ENCODE measurements around the gene ZG16B. TPM values are rescaled to one million over a fixed set of nuclear protein-coding genes. Genes with fewer than 3 reads are reported as not detected.

The ZG16B gene
- polyA plus RNA-seq, 1 experiment: 0.40 TPM

- no peak overlapping the region for H3K27ac ChIP-seq (ENCODE audit: low read depth, low read length)
- H3K4me3 ChIP-seq (ENCODE audit: low read depth, low read length): no peak overlapping the region
- DNase-seq (ENCODE audit: low read depth, low spot score): no peak
- TF ChIP-seq CTCF (IDR thresholded peaks at IDR 0.05; ENCODE audit: low read depth, low read length): 0 out of 2 replicates have a peak, but pooled peaks have one; percentile 5
- ChIA-PET POLR2A (no interaction called here), CTCF (no interaction called here)
- peaks cover 53% of the 10 kb centered on the region for H3K27me3 ChIP-seq (ENCODE audit: control insufficient read depth, insufficient read depth, low read length)
- H3K9me3 ChIP-seq (ENCODE audit: control insufficient read depth, insufficient read depth, low read length): no peaks in the 10 kb centered on the region; the same call in 1 of the 2 replicates
Measured at GRCh38 chr16:2785101-2785991, 44.8 kb upstream of the ZG16B start.

GRCh38 chr16:2786061-2786825 lies 43.9 kb upstream of the ZG16B start:
- Histone ChIP-seq H3K9me3 (ENCODE audit: control insufficient read depth, insufficient read depth, low read length) (no peaks in the 10 kb centered on the region; the same call in 1 of the 2 replicates), H3K27ac (ENCODE audit: low read depth, low read length) (no peak overlapping the region), H3K27me3 (ENCODE audit: control insufficient read depth, insufficient read depth, low read length) (peaks cover 56% of the 10 kb centered on the region), H3K4me3 (ENCODE audit: low read depth, low read length) (no peak overlapping the region)
- POLR2A ChIA-PET: no interaction called here
- no peak for TF ChIP-seq CTCF (IDR thresholded peaks at IDR 0.05; ENCODE audit: low read depth, low read length)
- DNase-seq (ENCODE audit: low read depth, low spot score): no peak
- CTCF ChIA-PET: no interaction called here

GRCh38 chr16:2786826-2787151 lies 43.3 kb upstream of the ZG16B start:
- Histone ChIP-seq H3K27me3 (ENCODE audit: control insufficient read depth, insufficient read depth, low read length) (peaks cover 56% of the 10 kb centered on the region), H3K4me3 (ENCODE audit: low read depth, low read length) (no peak overlapping the region), H3K9me3 (ENCODE audit: control insufficient read depth, insufficient read depth, low read length) (no peaks in the 10 kb centered on the region; the same call in 1 of the 2 replicates), H3K27ac (ENCODE audit: low read depth, low read length) (no peak overlapping the region)
- no peak for TF ChIP-seq CTCF (IDR thresholded peaks at IDR 0.05; ENCODE audit: low read depth, low read length)
- POLR2A ChIA-PET: no interaction called here
- no peak for DNase-seq (ENCODE audit: low read depth, low spot score)
- CTCF ChIA-PET: no interaction called here

- CTCF ChIA-PET: no interaction called here
- DNase-seq (ENCODE audit: low read depth, low spot score): no peak
- H3K27ac ChIP-seq (ENCODE audit: low read depth, low read length): no peak within 1 kb of the TSS
- POLR2A ChIA-PET: no interaction called here
- no peaks in the 10 kb centered on the region; the same call in 1 of the 2 replicates for H3K9me3 ChIP-seq (ENCODE audit: control insufficient read depth, insufficient read depth, low read length)
- no peak within 1 kb of the TSS for H3K4me3 ChIP-seq (ENCODE audit: low read depth, low read length)
- no peak for TF ChIP-seq CTCF (IDR thresholded peaks at IDR 0.05; ENCODE audit: low read depth, low read length)
- peaks cover 56% of the 10 kb centered on the region for H3K27me3 ChIP-seq (ENCODE audit: control insufficient read depth, insufficient read depth, low read length)
Measured at GRCh38 chr16:2787406-2787805, 42.7 kb upstream of the ZG16B start, which contains the start of gene PRSS33. PRSS33 (minus strand) TSS chr16:2787560; CDS start chr16:2786547, 1,013 bp downstream.

GRCh38 chr16:2787961-2788360 lies 42.1 kb upstream of the ZG16B start:
- no peak overlapping the region for H3K4me3 ChIP-seq (ENCODE audit: low read depth, low read length)
- peaks cover 58% of the 10 kb centered on the region for H3K27me3 ChIP-seq (ENCODE audit: control insufficient read depth, insufficient read depth, low read length)
- CTCF ChIA-PET: no interaction called here

More at GRCh38 chr16:2787961-2788360, 42.1 kb upstream of the ZG16B start:
- no peak for TF ChIP-seq CTCF (IDR thresholded peaks at IDR 0.05; ENCODE audit: low read depth, low read length)
- H3K27ac ChIP-seq (ENCODE audit: low read depth, low read length): no peak overlapping the region
- no peaks in the 10 kb centered on the region; the same call in 1 of the 2 replicates for H3K9me3 ChIP-seq (ENCODE audit: control insufficient read depth, insufficient read depth, low read length)
- POLR2A ChIA-PET: no interaction called here
- DNase-seq (ENCODE audit: low read depth, low spot score): no peak

Measured in AG04450 (cell line).